Activated CD4-positive, CD25-positive, alpha-beta regulatory T cell treated with anti-CD3 and anti-CD28 coated beads, Interleukin-2, amount 50 U/mL, for 16 hours (primary cell): Measurements from ENCODE around the gene TMEM242.
"Not testable (repeated sequence)": the region's sequence is repeated elsewhere in the genome, so short reads cannot be mapped to it uniquely, and the experiment has no call there.

ENCODE experiments used
- DNase-seq: peaks from one replicate; pipeline ENCODE4 v3.0.0-alpha.2; 2020; ENCODE audit warnings: low read depth, low spot score

TMEM242 gene

GRCh38 chr6:157325069-157325805 is 1.9 kb upstream of the TMEM242 start:
- no peak for DNase-seq

GRCh38 chr6:157323966-157324300 is 614 bp upstream of the TMEM242 start:
- DNase-seq, result no peak

- DNase-seq, result no peak
These were observed 496 bp downstream of the TMEM242 start for GRCh38 chr6:157322792-157323254.

GRCh38 chr6:157316871-157317814 is 6.2 kb downstream of the TMEM242 start:
- DNase-seq, result no peak

- no peak for DNase-seq
These were observed 8.5 kb downstream of the TMEM242 start for GRCh38 chr6:157314705-157315321.

- DNase-seq, result no peak
These were observed 9.5 kb downstream of the TMEM242 start for GRCh38 chr6:157313531-157314467.

GRCh38 chr6:157312757-157313156 is 10.6 kb downstream of the TMEM242 start:
- DNase-seq, result no peak

- DNase-seq, result not testable (repeated sequence)
These were observed 12.6 kb downstream of the TMEM242 start for GRCh38 chr6:157310693-157311092.

GRCh38 chr6:157307661-157308060 is 15.7 kb downstream of the TMEM242 start:
- no peak for DNase-seq

- no peak for DNase-seq
These were observed 17.4 kb downstream of the TMEM242 start for GRCh38 chr6:157305670-157306653.

- no peak for DNase-seq
These were observed 18.2 kb downstream of the TMEM242 start for GRCh38 chr6:157304899-157305663.

GRCh38 chr6:157302736-157303135 is 20.6 kb downstream of the TMEM242 start:
- DNase-seq, result no peak

GRCh38 chr6:157300436-157300835 is 22.9 kb downstream of the TMEM242 start:
- DNase-seq, result no peak

- DNase-seq, result no peak
These were observed 23.3 kb downstream of the TMEM242 start for GRCh38 chr6:157300006-157300405.

- no peak for DNase-seq
These were observed 25.0 kb downstream of the TMEM242 start for GRCh38 chr6:157298216-157298724.

- DNase-seq, result no peak
These were observed 28.7 kb downstream of the TMEM242 start for GRCh38 chr6:157294654-157295053.

GRCh38 chr6:157293780-157294179 is 29.5 kb downstream of the TMEM242 start:
- DNase-seq, result no peak

GRCh38 chr6:157292202-157292601 is 31.1 kb downstream of the TMEM242 start:
- DNase-seq, result no peak

GRCh38 chr6:157291356-157291755 is 32.0 kb downstream of the TMEM242 start:
- DNase-seq, result no peak
